Activated naive CD4-positive, alpha-beta T cell treated with anti-CD3 and anti-CD28 coated beads, Interleukin-2, amount 10 ng/mL, durations not matched to agents 7 days and 5 days (primary cell): ENCODE measurements around the gene NOCT.
"Not testable (repeated sequence)": the region's sequence is repeated elsewhere in the genome, so short reads cannot be mapped to it uniquely, and the experiment has no call there.

Experiments
- CTCF ChIA-PET: fragments of 350-600 bp; sonication (Branson Sonifier 250); formaldehyde crosslinking; loops from one replicate; lab custom pipeline; 2021; ENCODE audit warnings: antibody characterized with exemption; lab: Charles Lee
- DNase-seq: peaks from one replicate; pipeline ENCODE4 v3.0.0-alpha.2; 2020
- H3K27ac Mint-ChIP-seq: one replicate; pipeline ENCODE4 v1.8.0; 2021; ENCODE audit warnings: mild to moderate bottlenecking, moderate library complexity, mixed read lengths
- H3K27me3 Mint-ChIP-seq: one replicate; pipeline ENCODE4 v1.8.0; 2021; ENCODE audit warnings: mild to moderate bottlenecking, mixed read lengths
- H3K36me3 Mint-ChIP-seq: one replicate; pipeline ENCODE4 v1.8.0; 2021; ENCODE audit warnings: mixed read lengths
- H3K4me1 Mint-ChIP-seq: one replicate; pipeline ENCODE4 v1.8.0; 2021; ENCODE audit warnings: mixed read lengths
- H3K4me3 Mint-ChIP-seq: one replicate; pipeline ENCODE4 v1.8.0; 2021; ENCODE audit warnings: mild to moderate bottlenecking, moderate library complexity, mixed read lengths
- H3K9me3 Mint-ChIP-seq: one replicate; pipeline ENCODE4 v1.8.0; 2021; ENCODE audit warnings: mixed read lengths

NOCT gene

GRCh38 chr4:138996090-138996489, 19.5 kb upstream of the NOCT start:
- no peaks in the 10 kb centered on the region for H3K4me1 Mint-ChIP-seq
- H3K36me3 Mint-ChIP-seq = no peaks in the 10 kb centered on the region
- H3K4me3 Mint-ChIP-seq = no peak overlapping the region
- no peak overlapping the region for H3K27ac Mint-ChIP-seq
- DNase-seq = no peak
- H3K27me3 Mint-ChIP-seq = peaks cover 5% of the 10 kb centered on the region
- CTCF ChIA-PET = no interaction called here
- no peaks in the 10 kb centered on the region for H3K9me3 Mint-ChIP-seq

DNA sequence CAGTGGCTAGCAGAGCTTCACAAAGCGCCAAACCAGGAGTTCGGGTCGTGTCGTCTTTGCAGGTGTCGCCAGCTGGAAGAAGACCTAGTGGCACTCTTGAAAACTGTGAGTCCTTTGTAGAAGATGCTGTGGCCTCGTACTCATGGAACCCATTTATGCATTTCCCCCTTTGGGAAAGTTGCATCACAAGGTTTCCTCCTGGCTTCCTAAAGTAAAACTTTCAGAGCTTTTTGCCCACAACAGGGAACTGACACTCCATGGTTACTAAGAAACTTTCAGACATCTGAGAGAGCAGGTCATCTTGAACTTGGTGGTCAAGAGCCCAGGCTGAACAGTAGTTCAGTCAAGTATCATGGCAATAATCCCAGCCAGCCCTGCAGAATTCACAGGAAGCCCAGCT, 15.9 kb upstream of the NOCT start:
- DNase-seq = no peak
- H3K27ac Mint-ChIP-seq = no peak overlapping the region
- H3K4me1 Mint-ChIP-seq = no peaks in the 10 kb centered on the region
- CTCF ChIA-PET = interaction anchor here (0.8 kb wide), 1 partner anchor 57 kb away, joined by 3 read pairs; no protein-coding TSS in a partner anchor
- no peaks in the 10 kb centered on the region for H3K9me3 Mint-ChIP-seq
- H3K36me3 Mint-ChIP-seq = no peaks in the 10 kb centered on the region
- no peak overlapping the region for H3K4me3 Mint-ChIP-seq
- H3K27me3 Mint-ChIP-seq = no peaks in the 10 kb centered on the region

DNA sequence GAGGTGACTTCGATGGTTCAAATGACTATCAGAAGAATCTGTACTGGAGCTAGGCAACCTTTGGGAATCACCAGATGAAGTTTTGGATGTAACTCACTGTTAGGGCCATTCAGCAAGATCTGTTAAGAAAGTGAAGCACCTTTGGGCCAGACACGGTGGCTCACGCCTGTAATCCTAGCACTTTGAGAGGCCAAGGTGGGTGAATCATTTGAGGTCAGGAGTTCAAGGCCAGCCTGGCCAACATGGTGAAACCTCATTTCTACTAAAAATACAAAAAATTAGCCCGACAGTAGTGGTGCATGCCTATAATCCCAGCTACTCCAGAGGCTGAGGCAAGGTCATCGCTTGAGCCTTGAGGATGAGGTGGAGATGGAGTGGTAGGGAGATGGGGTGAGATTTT, 15.4 kb upstream of the NOCT start:
- H3K27ac Mint-ChIP-seq, H3K36me3 Mint-ChIP-seq, CTCF ChIA-PET, H3K9me3 Mint-ChIP-seq, H3K4me3 Mint-ChIP-seq, H3K4me1 Mint-ChIP-seq, DNase-seq, H3K27me3 Mint-ChIP-seq: not testable (repeated sequence)

DNA sequence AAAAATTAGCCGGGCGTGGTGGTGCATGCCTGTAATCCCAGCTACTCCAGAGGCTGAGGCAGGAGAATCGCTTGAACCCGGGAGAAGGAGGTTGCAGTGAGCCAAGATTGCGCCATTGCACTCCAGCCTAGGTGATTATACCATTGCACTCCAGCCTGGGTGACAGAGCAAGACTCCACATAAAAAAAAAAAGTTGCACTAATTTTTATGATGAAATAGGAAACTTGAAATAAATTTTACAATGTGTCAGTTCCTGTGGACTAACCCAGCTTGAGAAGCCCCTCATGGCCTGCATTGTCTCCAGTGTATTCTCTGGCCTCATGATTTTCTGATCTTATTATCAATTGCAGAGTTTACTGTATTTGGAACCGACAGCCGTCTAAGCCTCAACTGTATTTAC, 14.2 kb upstream of the NOCT start:
- DNase-seq, H3K27me3 Mint-ChIP-seq, H3K4me3 Mint-ChIP-seq, H3K27ac Mint-ChIP-seq, H3K36me3 Mint-ChIP-seq, H3K9me3 Mint-ChIP-seq, H3K4me1 Mint-ChIP-seq, CTCF ChIA-PET: not testable (repeated sequence)

DNA sequence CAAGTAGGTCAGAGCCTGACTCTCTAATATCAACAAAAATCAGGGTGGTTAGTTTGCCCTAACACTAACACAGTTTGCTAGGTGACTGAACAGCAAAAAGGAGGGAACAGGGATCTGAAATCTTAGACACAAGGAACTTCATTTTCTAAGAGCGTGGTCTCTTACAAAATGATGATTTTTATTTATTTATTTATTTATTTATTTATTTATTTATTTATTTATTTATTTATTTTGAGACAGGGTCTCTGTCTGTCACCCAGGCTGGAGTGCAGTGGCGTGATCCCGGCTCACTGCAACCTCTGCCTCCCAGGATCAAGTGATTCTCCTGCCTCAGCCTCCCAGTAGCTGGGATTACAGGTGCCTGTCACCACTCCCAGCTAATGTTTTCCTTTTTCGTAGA, 11.9 kb upstream of the NOCT start:
- H3K36me3 Mint-ChIP-seq, H3K4me3 Mint-ChIP-seq, H3K4me1 Mint-ChIP-seq, H3K27ac Mint-ChIP-seq, CTCF ChIA-PET, H3K9me3 Mint-ChIP-seq, H3K27me3 Mint-ChIP-seq, DNase-seq: not testable (repeated sequence)

- H3K9me3 Mint-ChIP-seq = peaks cover 3% of the 10 kb centered on the region
Observed at GRCh38 chr4:139005774-139006173, 9.8 kb upstream of the NOCT start.

DNA sequence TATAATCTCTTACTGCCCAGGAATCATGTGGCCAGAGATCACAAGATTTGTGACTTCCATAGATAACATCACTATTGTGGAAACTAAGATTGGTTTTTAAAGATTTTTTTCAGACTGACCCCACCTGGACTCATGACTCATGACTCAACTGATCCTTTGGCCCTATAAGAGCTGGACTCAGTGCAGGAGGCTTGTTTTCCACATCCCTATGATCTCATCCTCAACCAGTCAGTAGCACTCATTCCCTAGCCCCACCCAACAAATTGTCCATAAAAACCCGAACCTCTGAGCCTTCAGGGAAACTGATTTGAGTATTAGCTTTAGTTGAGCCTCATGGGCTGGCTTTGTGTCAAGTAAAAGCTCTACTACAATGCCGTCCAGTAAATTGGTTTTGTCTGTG, 7.9 kb upstream of the NOCT start:
- DNase-seq = no peak
- CTCF ChIA-PET = no interaction called here
- Mint-ChIP-seq H3K27ac (no peak overlapping the region), H3K36me3 (no peaks in the 10 kb centered on the region), H3K4me1 (no peaks in the 10 kb centered on the region), H3K27me3 (no peaks in the 10 kb centered on the region), H3K9me3 (peaks cover 3% of the 10 kb centered on the region), H3K4me3 (no peak overlapping the region)

More at GRCh38 chr4:139005774-139006173, 9.8 kb upstream of the NOCT start:
- DNase-seq = no peak
- Mint-ChIP-seq H3K27ac (no peak overlapping the region), H3K4me3 (no peak overlapping the region), H3K4me1 (no peaks in the 10 kb centered on the region), H3K36me3 (no peaks in the 10 kb centered on the region), H3K27me3 (no peaks in the 10 kb centered on the region)
- CTCF ChIA-PET = no interaction called here

- DNase-seq, CTCF ChIA-PET, H3K27me3 Mint-ChIP-seq, H3K9me3 Mint-ChIP-seq, H3K27ac Mint-ChIP-seq, H3K36me3 Mint-ChIP-seq, H3K4me3 Mint-ChIP-seq, H3K4me1 Mint-ChIP-seq: not testable (repeated sequence)
Observed at GRCh38 chr4:139008278-139008677, 7.3 kb upstream of the NOCT start.

DNA sequence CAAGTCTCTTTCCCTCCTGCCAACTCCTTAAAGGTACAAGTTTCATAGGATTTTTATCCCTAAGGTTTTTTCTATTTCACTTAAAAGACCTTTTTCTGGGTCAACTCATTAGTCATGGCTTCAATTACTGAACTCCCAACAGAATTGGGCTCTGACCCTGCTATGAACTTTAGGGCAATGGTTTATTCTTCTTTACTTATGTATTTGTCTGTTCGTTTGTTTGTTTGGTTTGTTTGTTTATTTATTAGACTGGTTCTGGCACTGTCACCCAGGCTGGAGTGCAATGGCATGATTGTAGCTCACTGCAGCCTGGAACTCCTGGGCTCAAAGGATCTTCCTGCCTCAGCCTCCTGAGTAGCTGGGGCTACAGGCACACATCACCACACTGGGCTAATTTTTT, 5.9 kb upstream of the NOCT start:
- no peaks in the 10 kb centered on the region for H3K36me3 Mint-ChIP-seq
- H3K4me3 Mint-ChIP-seq = no peak overlapping the region
- H3K27ac Mint-ChIP-seq = no peak overlapping the region
- CTCF ChIA-PET = no interaction called here
- peaks cover 3% of the 10 kb centered on the region for H3K9me3 Mint-ChIP-seq
- H3K4me1 Mint-ChIP-seq = peaks cover 11% of the 10 kb centered on the region
- no peaks in the 10 kb centered on the region for H3K27me3 Mint-ChIP-seq
- no peak for DNase-seq

DNA sequence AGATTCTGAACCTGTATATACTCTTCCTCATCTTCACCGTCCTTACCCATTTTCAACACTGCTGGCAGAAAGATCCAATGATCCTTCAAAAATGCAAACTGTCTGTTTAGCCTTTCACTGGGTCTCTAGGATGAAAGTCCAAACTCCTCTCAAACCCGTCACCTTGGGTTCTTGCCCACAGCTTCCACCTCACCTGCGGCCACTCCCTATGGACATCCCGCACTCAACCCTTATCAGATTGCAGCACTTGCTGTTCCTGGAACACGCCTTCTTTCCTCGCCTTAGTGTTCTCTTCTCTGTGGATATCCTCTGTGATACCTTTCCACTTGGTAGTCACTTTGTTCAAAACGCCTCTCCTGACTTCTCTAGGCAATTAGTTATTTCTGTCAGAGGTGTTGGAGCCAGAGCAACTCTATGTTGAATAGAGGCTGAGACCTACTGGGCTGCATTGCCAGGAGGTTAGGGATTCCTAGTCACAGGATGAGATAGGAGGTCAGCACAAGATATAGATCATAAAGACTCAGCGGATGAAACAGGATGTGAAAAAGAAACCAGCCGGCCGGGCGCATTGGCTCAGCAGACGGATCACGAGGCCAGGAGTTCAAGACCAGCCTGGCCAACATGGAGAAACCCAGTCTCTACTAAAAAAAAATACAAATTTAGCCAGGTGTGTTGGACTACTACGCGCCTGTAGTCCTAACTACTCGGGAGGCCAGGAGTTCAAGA, 4.2 kb upstream of the NOCT start:
- Mint-ChIP-seq H3K4me3 (no peak overlapping the region), H3K4me1 (peaks cover 20% of the 10 kb centered on the region), H3K36me3 (no peaks in the 10 kb centered on the region), H3K27ac (no peak overlapping the region), H3K27me3 (no peaks in the 10 kb centered on the region), H3K9me3 (peaks cover 3% of the 10 kb centered on the region)
- CTCF ChIA-PET = no interaction called here
- DNase-seq = no peak

- peak overlapping the region; percentile 94 for H3K27ac Mint-ChIP-seq
- DNase-seq = no peak
- H3K4me3 Mint-ChIP-seq = peak overlapping the region; percentile 78
- H3K4me1 Mint-ChIP-seq = peaks cover 39% of the 10 kb centered on the region
- H3K36me3 Mint-ChIP-seq = peaks cover 5% of the 10 kb centered on the region
- CTCF ChIA-PET = interaction anchor here (0.5 to 3.3 kb wide), 2 partner anchors 16 to 19 kb away, joined by 3 to 16 read pairs; no protein-coding TSS in a partner anchor
- no peaks in the 10 kb centered on the region for H3K9me3 Mint-ChIP-seq
- no peaks in the 10 kb centered on the region for H3K27me3 Mint-ChIP-seq
Observed at GRCh38 chr4:139014371-139015268, 961 bp upstream of the NOCT start.

GRCh38 chr4:139015948-139016471, 429 bp downstream of the NOCT start:
- Mint-ChIP-seq H3K4me1 (peaks cover 43% of the 10 kb centered on the region), H3K36me3 (peaks cover 8% of the 10 kb centered on the region), H3K9me3 (no peaks in the 10 kb centered on the region), H3K4me3 (peak overlapping the region; percentile 87), H3K27me3 (no peaks in the 10 kb centered on the region), H3K27ac (peak overlapping the region; percentile 94)
- DNase-seq = peak; percentile 61
- CTCF ChIA-PET = interaction anchor here (0.7 to 3.3 kb wide), 3 partner anchors 12 to 16 kb away, joined by 3 to 16 read pairs (median 4); no protein-coding TSS in a partner anchor

DNA sequence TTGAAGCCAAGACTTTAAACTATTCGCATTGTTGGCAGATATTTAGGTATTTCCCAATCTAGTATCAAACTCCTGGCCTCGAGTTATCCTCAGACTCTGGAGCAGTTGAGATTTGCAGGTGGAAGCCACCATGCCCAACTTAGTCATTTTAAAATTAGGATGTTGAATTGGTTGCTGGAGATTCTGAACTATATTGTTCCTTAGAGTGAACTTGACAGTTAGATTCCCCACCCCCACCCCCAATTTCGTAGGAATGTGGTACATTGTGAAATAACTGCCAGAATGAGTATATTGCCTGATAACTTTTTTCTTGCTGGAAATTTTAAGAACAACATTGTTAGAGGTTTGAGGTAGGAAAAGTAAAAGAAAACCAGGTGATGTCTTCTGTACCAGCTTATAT, 2.3 kb downstream of the NOCT start:
- no peak overlapping the region for H3K27ac Mint-ChIP-seq

DNA sequence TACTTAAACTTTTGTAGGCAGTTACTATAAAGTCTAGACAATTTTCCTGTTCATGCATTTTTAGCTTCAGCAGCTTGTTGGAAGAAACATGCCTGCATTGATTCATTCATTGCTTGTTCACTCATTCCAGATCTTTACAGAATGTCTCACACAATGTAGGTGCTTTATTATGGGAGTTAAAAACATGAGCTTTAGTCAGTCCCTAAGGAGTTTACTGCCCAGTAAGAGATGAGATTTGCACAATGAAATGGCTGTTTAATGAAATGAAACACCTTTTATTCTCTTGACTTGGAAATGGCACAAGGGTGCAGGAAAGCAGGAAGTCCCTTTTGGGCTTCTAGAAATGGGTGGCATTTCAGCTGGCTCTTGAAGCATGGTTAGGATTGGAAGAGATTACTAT, 2.9 kb downstream of the NOCT start:
- DNase-seq = no peak
- Mint-ChIP-seq H3K27ac (no peak overlapping the region), H3K27me3 (no peaks in the 10 kb centered on the region), H3K4me1 (peaks cover 45% of the 10 kb centered on the region), H3K4me3 (no peak overlapping the region), H3K36me3 (peaks cover 11% of the 10 kb centered on the region), H3K9me3 (no peaks in the 10 kb centered on the region)
- CTCF ChIA-PET = interaction anchor here (1.3 kb wide), 1 partner anchor 12 kb away, joined by 3 read pairs; no protein-coding TSS in a partner anchor

More for the DNA sequence above, 2.3 kb downstream of the NOCT start:
- Mint-ChIP-seq H3K4me1 (peaks cover 45% of the 10 kb centered on the region), H3K36me3 (peaks cover 11% of the 10 kb centered on the region), H3K27me3 (no peaks in the 10 kb centered on the region), H3K4me3 (no peak overlapping the region), H3K9me3 (no peaks in the 10 kb centered on the region)
- CTCF ChIA-PET = interaction anchor here (1.3 kb wide), 1 partner anchor 13 kb away, joined by 3 read pairs; no protein-coding TSS in a partner anchor
- no peak for DNase-seq
